Mucosa of stomach (tissue), 1 donor: ENCODE results near the gene PIP5KL1.
A peak's percentile ranks its signal among the peaks of the same experiment; 100 is the strongest.

Experiments
- H3K27me3 ChIP-seq: one replicate; pipeline ENCODE4 v1.7.0; 2013; ENCODE audit warnings: mild to moderate bottlenecking, low read length; ENCODE audit not compliant: control insufficient read depth, insufficient read depth
- H3K36me3 ChIP-seq: one replicate; pipeline ENCODE4 v1.7.0; 2013; ENCODE audit warnings: low read length; ENCODE audit not compliant: control insufficient read depth, insufficient read depth
- H3K4me1 ChIP-seq: one replicate; pipeline ENCODE4 v1.7.0; 2013; ENCODE audit warnings: mild to moderate bottlenecking, low read length; ENCODE audit not compliant: control insufficient read depth, insufficient read depth
- H3K4me3 ChIP-seq: one replicate; pipeline ENCODE4 v1.7.0; 2013; ENCODE audit warnings: low read length
- H3K9ac ChIP-seq: one replicate; pipeline ENCODE4 v1.7.0; 2013; ENCODE audit warnings: mild to moderate bottlenecking, low read length, moderate library complexity
- H3K9me3 ChIP-seq: one replicate; pipeline ENCODE4 v1.7.0; 2013; ENCODE audit warnings: mild to moderate bottlenecking, low read length, moderate library complexity; ENCODE audit not compliant: control insufficient read depth
- donor health status: Pancreatic carcinoma.

The PIP5KL1 gene

GRCh38 chr9:127923046-127923445 lies 7.5 kb downstream of the PIP5KL1 start:
- no peak overlapping the region for H3K4me3 ChIP-seq
- no peaks in the 10 kb centered on the region for H3K36me3 ChIP-seq
- peaks cover 15% of the 10 kb centered on the region for H3K27me3 ChIP-seq
- H3K9ac ChIP-seq, result no peak overlapping the region
- no peaks in the 10 kb centered on the region for H3K9me3 ChIP-seq
- peaks cover 30% of the 10 kb centered on the region for H3K4me1 ChIP-seq

GRCh38 chr9:127921557-127922120 lies 8.9 kb downstream of the PIP5KL1 start:
- Histone ChIP-seq H3K9me3 (no peaks in the 10 kb centered on the region), H3K4me3 (no peak overlapping the region), H3K4me1 (peaks cover 25% of the 10 kb centered on the region), H3K9ac (no peak overlapping the region), H3K36me3 (no peaks in the 10 kb centered on the region), H3K27me3 (peaks cover 6% of the 10 kb centered on the region)

GRCh38 chr9:127920794-127921193 lies 9.8 kb downstream of the PIP5KL1 start:
- Histone ChIP-seq H3K4me1 (peaks cover 30% of the 10 kb centered on the region), H3K36me3 (no peaks in the 10 kb centered on the region), H3K9me3 (no peaks in the 10 kb centered on the region), H3K4me3 (no peak overlapping the region), H3K9ac (no peak overlapping the region), H3K27me3 (no peaks in the 10 kb centered on the region)

- Histone ChIP-seq H3K36me3 (no peaks in the 10 kb centered on the region), H3K4me1 (peaks cover 45% of the 10 kb centered on the region), H3K4me3 (no peak overlapping the region), H3K9ac (no peak overlapping the region), H3K27me3 (no peaks in the 10 kb centered on the region), H3K9me3 (no peaks in the 10 kb centered on the region)
These were observed 11.2 kb downstream of the PIP5KL1 start for GRCh38 chr9:127919253-127919815.

- peaks cover 45% of the 10 kb centered on the region for H3K4me1 ChIP-seq
- no peak overlapping the region for H3K4me3 ChIP-seq
- no peaks in the 10 kb centered on the region for H3K9me3 ChIP-seq
- no peaks in the 10 kb centered on the region for H3K27me3 ChIP-seq
- H3K36me3 ChIP-seq, result no peaks in the 10 kb centered on the region
- H3K9ac ChIP-seq, result no peak overlapping the region
These were observed 12.1 kb downstream of the PIP5KL1 start for GRCh38 chr9:127918183-127919107.

- Histone ChIP-seq H3K9ac (no peak overlapping the region), H3K4me1 (peaks cover 52% of the 10 kb centered on the region), H3K27me3 (no peaks in the 10 kb centered on the region), H3K36me3 (no peaks in the 10 kb centered on the region), H3K4me3 (no peak overlapping the region), H3K9me3 (no peaks in the 10 kb centered on the region)
These were observed 13.0 kb downstream of the PIP5KL1 start for GRCh38 chr9:127917603-127918002.

- Histone ChIP-seq H3K36me3 (no peaks in the 10 kb centered on the region), H3K9me3 (no peaks in the 10 kb centered on the region), H3K4me1 (peaks cover 58% of the 10 kb centered on the region), H3K4me3 (no peak within 1 kb of the TSS), H3K9ac (peak within 1 kb of the TSS; percentile 56), H3K27me3 (no peaks in the 10 kb centered on the region)
These were observed 13.6 kb downstream of the PIP5KL1 start, which contains the start of gene ST6GALNAC4 for GRCh38 chr9:127916720-127917581. TSS of gene ST6GALNAC4 (minus strand) at chr9:127917041. CDS start at chr9:127916419, 622 bp downstream.

- peaks cover 61% of the 10 kb centered on the region for H3K4me1 ChIP-seq
- no peak overlapping the region for H3K4me3 ChIP-seq
- H3K36me3 ChIP-seq, result no peaks in the 10 kb centered on the region
- no peaks in the 10 kb centered on the region for H3K9me3 ChIP-seq
- H3K9ac ChIP-seq, result peak overlapping the region; percentile 56
- H3K27me3 ChIP-seq, result no peaks in the 10 kb centered on the region
These were observed 14.5 kb downstream of the PIP5KL1 start for GRCh38 chr9:127915801-127916719.

GRCh38 chr9:127915325-127915752 lies 15.2 kb downstream of the PIP5KL1 start:
- Histone ChIP-seq H3K9ac (no peak overlapping the region), H3K4me3 (no peak overlapping the region), H3K4me1 (peaks cover 61% of the 10 kb centered on the region), H3K36me3 (no peaks in the 10 kb centered on the region), H3K27me3 (no peaks in the 10 kb centered on the region), H3K9me3 (no peaks in the 10 kb centered on the region)

- H3K4me3 ChIP-seq, result no peak overlapping the region
- no peaks in the 10 kb centered on the region for H3K27me3 ChIP-seq
- H3K4me1 ChIP-seq, result peaks cover 51% of the 10 kb centered on the region
- no peaks in the 10 kb centered on the region for H3K36me3 ChIP-seq
- H3K9ac ChIP-seq, result no peak overlapping the region
- H3K9me3 ChIP-seq, result no peaks in the 10 kb centered on the region
These were observed 16.9 kb downstream of the PIP5KL1 start for GRCh38 chr9:127913682-127914081.

- H3K9me3 ChIP-seq, result no peaks in the 10 kb centered on the region
- H3K36me3 ChIP-seq, result no peaks in the 10 kb centered on the region
- H3K9ac ChIP-seq, result no peak overlapping the region
- H3K4me1 ChIP-seq, result peaks cover 43% of the 10 kb centered on the region
- H3K4me3 ChIP-seq, result no peak overlapping the region
- no peaks in the 10 kb centered on the region for H3K27me3 ChIP-seq
These were observed 17.7 kb downstream of the PIP5KL1 start for GRCh38 chr9:127912882-127913281.
